Fibroblast of skin of back (primary cell): Measurements from ENCODE around the gene SUMO2. TPM values are rescaled to one million over a fixed set of nuclear protein-coding genes. Genes with fewer than 3 reads are reported as not detected.
A peak's percentile ranks its signal among the peaks of the same experiment; 100 is the strongest.
"Not testable (repeated sequence)": the region's sequence is repeated elsewhere in the genome, so short reads cannot be mapped to it uniquely, and the experiment has no call there.

Source experiments
- DNase-seq: peaks from one replicate; pipeline ENCODE4 v3.0.0-alpha.2; 2013
- polyA plus RNA-seq, 2 experiments: library from polyadenylated mRNA; unstranded; fragments of 120-200 nt; gene quantifications; one replicate each; pipeline ENCODE4 v1.2.1, GENCODE V29; 2013; ENCODE audit not compliant: insufficient read length in 2 of 2

SUMO2 gene
- polyA plus RNA-seq (2013, experiment 1 of 2; ENCODE audit: insufficient read length), result 402 TPM
- 411 TPM for polyA plus RNA-seq (2013, experiment 2 of 2; ENCODE audit: insufficient read length)

DNA sequence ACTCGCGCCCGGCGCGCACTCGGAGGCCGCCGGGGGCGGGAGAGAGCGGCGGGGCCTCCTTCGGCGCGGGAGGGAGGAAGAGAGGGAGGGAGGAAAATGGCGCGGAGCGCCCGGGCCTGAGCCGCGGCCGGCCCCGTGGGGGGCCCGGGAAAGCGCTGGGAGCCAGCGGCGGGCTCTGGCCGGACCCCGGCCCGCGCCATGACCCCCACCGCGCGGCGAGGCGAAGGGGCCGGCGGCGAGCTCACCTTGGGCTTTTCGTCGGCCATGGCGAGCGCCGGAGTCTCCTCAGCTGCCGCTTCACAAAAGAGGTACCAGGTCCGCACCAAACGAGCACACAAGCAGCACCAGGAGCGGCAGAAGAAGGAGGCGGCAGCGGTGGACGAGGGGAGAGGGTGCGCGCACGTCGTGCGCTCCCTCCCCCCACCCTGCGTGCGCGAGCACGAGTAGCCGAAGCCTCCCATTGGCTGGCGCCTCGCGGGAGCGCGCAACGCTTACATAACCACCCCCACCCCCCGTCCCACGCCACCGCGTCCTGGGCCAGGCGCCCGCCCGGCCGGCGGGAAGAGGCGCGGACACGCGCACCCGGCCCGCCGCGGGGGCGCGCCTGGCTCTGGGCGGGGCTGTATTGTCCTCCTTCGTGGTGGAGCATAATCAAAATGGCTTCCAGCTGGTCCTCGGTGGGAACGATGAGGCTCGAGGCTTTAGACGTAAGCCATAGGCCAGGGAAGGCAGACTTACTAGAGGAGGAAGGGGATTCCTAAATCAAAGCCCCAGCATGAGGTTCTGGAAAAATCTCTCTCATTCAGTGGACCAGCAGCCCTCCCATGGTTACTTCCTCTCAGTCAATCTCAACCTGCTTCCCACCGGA, at the start of gene SUMO2:
TSS of gene SUMO2 (minus strand) at position 391 of the 868 bp plus-strand sequence. CDS start at position 266, 125 bp downstream.
- DNase-seq, result peak; percentile 93

DNA sequence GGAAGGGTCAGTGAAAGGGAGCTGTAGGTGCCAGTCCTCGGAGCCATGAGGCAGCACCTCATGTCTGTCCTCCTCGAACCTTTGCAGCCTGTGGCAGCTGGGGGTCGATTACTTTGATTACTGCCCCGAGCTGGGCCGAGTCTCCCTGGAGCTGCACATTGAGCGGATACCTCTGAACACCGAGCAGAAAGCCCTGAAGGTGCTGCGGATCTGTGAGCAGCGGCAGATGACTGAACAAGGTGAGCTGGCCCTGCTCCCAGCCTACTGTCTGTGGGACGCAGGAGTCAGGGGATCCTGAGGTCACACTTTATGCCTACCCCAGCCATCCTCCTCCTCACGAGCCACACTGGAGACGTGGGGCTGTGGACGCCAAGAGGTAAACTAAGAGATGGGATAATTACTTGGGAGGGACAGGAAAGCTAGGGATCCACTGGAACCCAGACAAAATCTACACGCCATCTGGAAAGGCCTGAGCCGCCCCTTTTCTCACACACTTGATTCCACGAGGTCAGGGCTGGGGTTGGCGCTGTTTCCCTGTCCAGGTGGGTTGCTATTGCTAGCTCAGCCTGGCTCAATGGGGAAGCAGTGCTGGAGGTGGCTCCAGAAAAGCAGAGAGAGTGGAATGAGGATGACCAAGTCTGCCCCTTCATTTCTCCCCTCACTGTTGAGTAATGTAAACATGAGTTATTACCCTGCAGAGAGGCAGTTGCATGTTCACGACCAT, 49.1 kb upstream of the SUMO2 start:
- no peak for DNase-seq

- no peak for DNase-seq
Measured at GRCh38 chr17:75231071-75231470, 48.3 kb upstream of the SUMO2 start.

DNA sequence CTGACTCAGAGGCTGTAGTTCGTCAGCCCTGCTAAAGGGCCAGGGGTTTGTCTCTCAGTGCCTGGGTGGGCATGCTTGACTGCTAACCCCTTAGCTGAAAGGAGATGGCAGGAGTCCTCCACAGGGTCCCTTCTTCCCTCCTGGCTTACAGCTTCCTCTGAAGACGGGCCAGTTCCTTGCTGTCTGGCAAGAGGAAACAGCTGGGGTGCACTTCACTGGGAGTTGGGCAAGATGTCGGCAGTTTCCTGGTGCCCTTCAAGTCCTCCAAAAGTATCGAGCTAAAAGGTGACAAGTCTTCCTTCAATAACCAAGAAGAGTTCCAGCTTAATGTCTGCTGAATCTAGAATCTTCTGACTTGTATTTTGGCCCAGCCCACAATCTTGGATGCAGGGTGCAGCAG, 46.1 kb upstream of the SUMO2 start:
- no peak for DNase-seq

- no peak for DNase-seq
Measured at GRCh38 chr17:75228305-75228704, 45.5 kb upstream of the SUMO2 start.

DNA sequence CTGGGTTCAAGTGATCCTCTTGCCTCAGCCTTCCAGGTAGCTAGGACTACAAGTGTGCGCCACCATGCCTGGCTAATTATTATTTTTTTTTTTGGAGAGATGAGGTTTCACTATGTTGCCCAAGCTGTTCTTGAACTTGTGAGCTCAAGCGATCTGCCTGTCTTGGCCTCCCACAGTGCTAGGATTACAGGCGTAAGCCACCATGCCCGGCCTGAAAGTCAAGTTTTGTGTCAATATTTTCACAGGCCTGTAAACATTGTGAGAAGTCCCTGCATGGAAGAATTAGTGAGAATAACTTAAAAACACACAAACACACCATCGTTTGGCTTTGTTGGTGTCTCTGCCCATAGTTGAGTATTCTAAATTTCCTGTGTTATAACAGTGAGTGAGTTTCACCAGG, 45.0 kb upstream of the SUMO2 start:
- no peak for DNase-seq

- DNase-seq, result no peak
Measured at GRCh38 chr17:75225016-75225415, 42.3 kb upstream of the SUMO2 start.

GRCh38 chr17:75219815-75220214, 37.1 kb upstream of the SUMO2 start:
- no peak for DNase-seq

GRCh38 chr17:75218131-75218530, 35.4 kb upstream of the SUMO2 start:
- DNase-seq, result no peak

GRCh38 chr17:75209061-75209460, 26.3 kb upstream of the SUMO2 start:
- no peak for DNase-seq

DNA sequence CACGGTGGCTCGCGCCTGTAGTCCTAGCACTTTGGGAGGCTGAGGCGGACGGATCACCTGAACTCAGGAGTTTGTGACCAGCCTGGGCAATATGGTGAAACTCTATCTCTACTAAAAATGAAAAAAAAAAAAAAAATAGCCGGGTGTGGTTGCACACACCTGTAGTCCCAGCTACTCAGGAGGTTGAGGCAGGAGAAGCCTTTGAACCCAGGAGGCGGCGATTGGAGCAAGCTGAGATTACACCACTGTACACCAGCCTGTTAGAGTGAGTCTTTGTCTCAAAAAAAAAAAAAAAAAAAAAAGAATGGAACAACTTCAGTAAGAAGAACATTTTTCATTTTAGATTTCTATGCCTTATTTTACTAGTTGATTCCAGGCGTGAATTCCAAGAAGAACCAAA, 25.4 kb upstream of the SUMO2 start:
- no peak for DNase-seq

DNA sequence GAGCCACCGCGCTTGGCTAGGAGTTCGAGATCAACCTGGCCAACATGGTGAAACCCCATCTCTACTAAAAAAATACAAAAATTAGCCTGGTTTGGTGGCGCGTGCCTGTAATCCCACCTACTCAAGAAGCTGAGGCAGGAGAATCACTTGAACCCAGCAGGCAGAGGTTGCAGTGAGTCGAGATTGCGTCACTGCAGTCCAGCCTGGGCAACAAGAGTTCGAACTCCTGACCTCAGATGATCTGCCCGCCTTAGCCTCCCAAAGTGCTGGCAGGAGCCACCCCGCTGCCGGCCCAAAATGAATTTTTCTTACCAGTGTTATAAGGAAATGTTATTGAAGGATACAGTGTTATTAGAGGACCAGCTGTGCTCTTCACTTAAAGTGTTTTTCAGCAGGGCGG, 25.0 kb upstream of the SUMO2 start:
- DNase-seq, result no peak

GRCh38 chr17:75207050-75207407, 24.3 kb upstream of the SUMO2 start:
- not testable (repeated sequence) for DNase-seq

GRCh38 chr17:75205793-75206163, 23.0 kb upstream of the SUMO2 start:
- no peak for DNase-seq

DNA sequence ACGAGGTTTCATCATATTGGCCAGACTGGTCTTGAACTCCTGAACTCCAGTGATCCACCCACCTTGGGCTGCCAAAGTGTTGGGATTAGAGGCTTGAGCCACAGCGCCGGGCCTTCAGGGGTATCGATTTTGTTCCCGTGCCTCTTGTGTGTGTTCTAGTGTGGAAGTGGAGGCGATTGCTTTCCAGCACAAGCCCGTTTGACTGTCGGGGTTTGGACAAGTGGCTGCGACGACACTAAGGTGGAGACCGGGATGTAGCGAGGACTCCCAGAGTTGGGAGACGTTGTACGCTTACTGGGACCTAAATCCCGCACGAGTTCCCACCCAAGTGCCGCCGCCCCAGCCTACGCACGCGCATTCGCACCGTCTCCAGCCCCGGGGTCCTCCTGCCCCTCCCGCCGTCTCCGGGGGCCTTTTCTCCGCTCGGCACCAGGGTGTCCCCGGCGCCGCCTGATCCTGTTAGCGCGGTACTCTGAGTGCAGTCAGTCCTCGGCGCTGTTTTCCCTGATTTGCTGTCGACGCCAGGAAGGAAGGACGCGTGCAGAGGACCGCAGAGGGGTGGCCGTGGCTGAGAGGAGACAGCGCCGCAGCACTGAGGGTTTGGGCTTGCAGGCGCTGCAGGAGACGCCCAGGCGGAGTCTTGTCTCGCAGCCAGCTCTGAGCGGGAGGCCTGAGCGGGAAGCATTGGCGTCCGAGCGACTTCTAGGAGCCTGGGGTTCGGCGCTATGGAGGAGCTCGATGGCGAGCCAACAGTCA, 22.5 kb upstream of the SUMO2 start, which contains the start of gene NUP85:
TSS of gene NUP85 (plus strand) at position 643 of the 756 bp plus-strand sequence. CDS start at position 726, 83 bp downstream.
- peak; percentile 92 for DNase-seq

DNA sequence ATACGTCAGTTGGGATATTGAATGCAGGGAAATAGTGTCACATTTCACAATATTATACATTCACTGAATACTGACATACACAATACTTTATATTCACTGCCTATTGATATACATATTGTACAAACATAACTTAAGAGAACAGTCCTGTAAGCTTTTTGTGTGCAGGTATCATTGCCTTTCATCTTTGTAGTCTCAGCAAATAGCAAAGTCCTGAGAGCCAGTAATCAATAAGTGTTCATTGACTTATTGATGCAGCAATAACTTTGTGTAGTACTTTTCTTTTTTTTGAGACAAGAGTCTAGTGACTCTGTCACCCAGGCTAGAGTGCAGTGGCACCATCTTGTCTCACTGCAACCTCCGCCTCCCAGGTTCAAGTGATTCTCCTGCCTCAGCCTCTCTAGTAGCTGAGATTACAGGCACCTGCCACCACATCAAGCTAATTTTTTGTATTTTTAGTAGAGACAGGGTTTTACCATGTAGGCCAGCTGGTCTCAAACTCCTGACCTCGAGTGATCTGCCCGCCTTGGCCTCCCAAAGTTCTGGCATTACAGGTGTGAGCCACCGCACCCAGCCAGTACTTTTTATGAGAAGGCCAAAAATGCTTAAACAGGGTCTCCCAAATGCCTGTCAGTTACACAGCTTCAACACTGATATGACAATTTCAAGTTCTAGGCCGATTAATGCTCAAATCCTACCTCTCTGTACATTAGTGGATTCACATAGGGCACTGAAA, 17.3 kb upstream of the SUMO2 start:
- no peak for DNase-seq

GRCh38 chr17:75194879-75195278, 12.1 kb upstream of the SUMO2 start:
- peak; percentile 80 for DNase-seq

DNA sequence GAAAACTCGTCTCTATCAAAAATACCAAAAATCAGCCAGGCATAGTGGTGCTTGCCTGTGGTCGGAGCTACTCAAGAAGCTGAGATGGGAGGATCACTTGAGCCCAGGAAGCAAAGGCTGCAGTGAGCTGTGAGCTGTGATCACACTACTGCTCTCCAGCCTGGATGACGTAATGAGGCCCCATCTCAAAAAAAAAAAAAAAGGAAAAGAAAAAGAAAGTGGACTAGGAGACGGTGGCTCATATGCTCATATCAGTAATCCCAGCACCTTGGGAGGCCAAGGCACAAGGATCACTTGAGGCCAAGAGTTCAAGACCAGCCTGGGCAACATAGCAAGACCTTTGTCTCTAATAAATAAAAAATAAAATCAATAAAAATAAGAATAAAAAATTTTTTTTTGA, 8.8 kb upstream of the SUMO2 start:
- DNase-seq, result peak; percentile 15

- DNase-seq, result no peak
Measured at GRCh38 chr17:75188614-75189013, 5.9 kb upstream of the SUMO2 start.

GRCh38 chr17:75183999-75184884, 1.5 kb upstream of the SUMO2 start:
- DNase-seq, result no peak

- no peak for DNase-seq
Measured at GRCh38 chr17:75182319-75182568, 515 bp downstream of the SUMO2 start.
